GM12873 (cell line): Measurements from ENCODE around the gene ADARB2.

Experiments
- TF ChIP-seq, protein P1 (sequence below): IDR thresholded peaks from 2 replicates; pipeline ENCODE4 v1.5.1; 2012; ENCODE audit warnings: low read depth, mild to moderate bottlenecking, moderate library complexity, low read length, control low read depth; ENCODE audit not compliant: insufficient read depth; ENCODE audit errors: missing control alignments

Gene ADARB2

DNA sequence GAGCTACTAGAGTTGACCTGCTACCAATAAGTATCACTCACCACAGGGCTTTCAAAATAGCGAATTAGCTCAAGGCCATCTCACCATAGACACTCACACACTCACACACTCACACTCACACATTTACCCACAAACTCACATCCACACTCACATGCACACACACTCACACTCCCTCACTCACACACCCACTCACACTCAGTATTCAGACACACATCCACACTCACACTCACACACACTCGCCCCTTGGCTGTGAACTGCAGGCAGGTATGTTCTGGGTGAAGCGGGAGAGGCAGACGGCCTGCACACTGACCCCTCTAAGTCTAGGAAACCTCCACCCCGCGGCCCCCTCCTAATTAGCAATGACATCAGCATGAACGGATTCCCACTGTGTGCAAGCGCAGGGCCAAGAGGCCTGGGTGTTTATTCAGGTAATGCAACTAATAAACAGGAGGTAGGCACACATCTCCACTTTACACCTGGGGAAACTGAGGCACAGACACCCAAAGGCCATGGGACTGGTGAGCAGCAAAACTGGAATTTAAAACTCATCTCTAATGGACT lies 94.6 kb downstream of the ADARB2 start:
- TF ChIP-seq, protein P1, sequence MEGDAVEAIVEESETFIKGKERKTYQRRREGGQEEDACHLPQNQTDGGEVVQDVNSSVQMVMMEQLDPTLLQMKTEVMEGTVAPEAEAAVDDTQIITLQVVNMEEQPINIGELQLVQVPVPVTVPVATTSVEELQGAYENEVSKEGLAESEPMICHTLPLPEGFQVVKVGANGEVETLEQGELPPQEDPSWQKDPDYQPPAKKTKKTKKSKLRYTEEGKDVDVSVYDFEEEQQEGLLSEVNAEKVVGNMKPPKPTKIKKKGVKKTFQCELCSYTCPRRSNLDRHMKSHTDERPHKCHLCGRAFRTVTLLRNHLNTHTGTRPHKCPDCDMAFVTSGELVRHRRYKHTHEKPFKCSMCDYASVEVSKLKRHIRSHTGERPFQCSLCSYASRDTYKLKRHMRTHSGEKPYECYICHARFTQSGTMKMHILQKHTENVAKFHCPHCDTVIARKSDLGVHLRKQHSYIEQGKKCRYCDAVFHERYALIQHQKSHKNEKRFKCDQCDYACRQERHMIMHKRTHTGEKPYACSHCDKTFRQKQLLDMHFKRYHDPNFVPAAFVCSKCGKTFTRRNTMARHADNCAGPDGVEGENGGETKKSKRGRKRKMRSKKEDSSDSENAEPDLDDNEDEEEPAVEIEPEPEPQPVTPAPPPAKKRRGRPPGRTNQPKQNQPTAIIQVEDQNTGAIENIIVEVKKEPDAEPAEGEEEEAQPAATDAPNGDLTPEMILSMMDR: no peak

DNA sequence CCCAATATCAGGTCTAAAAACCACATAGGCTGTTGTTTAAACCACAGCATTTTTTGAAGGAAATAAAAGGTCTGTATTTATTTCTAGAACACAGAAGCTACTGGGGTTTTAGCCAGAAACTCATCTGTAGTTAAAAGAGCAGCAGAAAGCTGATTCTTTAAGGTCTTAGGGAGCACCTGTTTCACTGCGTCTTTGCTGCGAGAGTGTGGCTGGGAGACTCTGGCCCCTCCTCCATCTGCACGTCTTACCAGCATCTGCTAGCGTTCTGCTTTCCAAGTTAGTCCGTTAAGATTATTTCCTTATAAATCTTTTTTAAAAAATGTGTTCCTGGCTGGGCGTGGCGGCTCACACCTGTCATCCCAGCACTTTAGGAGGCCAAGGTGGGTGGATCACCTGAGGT lies 95.9 kb downstream of the ADARB2 start:
- TF ChIP-seq, protein P1: no peak

DNA sequence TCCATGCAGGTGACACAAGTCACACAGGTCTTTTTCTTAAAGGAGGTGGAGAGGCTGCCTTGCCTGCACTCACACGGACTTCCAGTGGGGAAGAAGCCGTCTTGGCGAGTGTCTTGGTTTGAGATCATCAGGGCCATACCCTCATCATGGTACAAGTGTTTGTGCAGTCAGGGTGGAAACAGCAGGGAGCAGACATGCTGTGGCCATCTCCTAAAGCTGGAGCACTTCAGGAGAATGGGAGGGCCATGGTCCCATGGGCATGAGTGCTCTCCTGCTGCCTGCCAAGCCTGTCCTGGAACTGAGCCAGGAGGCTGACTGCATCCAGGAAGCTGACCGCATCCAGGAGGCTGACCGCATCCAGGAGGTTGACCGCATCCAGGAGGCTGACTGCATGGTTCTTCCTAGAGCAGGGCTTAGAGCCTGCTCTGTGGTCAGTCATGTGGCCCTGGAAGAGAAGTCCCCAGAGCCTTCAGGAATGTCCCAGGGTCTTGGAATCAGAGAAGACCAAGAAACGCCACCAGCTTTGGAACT lies 98.4 kb downstream of the ADARB2 start:
- TF ChIP-seq, protein P1: no peak

DNA sequence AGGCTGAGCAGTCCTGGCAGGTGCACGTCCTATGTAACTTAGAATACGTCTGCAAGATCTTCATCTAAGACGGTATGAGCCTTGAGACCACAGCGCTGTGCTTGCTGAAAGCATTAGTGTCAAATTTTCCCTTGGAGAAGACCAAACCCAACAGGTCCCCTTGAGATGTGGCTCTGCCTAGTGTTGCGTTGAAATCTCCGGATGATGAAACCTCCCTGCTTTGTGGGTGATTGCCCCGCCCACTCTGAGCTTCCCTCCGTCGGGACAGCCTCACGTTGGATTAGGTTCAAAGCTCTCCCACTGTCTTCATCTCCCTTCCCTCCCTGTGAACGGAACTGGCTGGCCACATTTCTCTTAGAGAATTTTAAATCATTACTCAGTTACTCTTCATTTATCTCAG lies 102.0 kb downstream of the ADARB2 start:
- TF ChIP-seq, protein P1: no peak

DNA sequence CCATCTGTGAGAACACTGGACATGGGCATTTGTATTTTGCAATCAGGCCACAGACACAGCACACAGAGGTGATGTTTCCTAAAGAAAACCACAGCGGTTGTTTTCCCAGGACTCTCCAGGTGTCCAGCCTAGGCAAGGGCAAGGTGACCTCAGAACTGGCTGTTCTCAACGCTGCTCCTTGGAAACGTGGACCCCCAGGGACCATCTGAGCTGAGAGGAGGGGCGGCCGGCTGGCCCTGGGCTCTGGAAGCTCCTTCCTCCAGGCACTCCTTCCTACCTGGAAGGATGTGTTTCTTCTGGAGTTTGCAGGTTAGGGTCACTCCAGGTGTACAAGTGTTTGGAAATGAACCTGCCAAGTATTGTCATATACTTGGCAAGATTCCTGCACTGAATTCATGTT lies 103.1 kb downstream of the ADARB2 start:
- TF ChIP-seq, protein P1: no peak

DNA sequence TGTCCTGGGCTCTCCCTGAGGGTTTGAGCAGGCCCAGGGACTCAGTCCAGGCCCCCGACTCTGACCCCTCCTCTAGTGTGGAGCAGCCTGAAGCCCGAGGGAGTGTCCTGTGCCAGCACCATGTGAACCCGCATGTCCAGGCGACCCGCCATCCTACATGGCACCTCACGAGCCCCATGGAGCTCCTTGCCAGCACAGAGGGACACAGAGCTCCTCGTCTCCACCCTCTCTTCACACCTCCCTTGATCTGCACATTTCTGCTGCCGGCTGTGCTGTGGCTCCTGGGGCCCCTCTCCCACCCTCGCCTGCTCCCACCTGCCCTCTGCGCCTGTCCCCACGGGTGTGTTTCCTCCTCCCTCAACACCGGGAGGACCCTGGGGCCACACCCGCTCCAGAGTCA lies 103.5 kb downstream of the ADARB2 start:
- TF ChIP-seq, protein P1: no peak

DNA sequence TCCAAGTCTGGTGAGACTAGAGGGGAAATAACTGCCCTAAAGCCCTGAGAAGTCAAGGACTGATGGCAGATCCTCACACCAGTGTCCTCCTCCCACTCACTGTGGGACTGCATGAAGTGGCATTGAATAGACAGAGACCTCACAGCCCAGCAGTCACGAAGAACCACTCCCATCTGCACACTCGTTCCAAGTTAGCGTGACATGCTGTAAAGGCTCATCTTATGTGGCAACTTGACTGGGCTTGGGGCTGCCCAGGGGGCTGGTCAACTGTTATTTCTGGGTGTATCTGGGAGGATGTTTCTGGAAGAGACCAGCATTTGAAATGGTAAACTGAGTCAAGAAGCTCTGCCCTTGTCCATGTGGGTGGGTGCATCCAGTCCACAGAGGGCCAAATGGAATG lies 104.7 kb downstream of the ADARB2 start:
- TF ChIP-seq, protein P1: no peak
